Mucosa of descending colon (tissue), 3 donors: ENCODE results near the gene TUBB3. TPM values are rescaled to one million over a fixed set of nuclear protein-coding genes. Genes with fewer than 3 reads are reported as not detected.
A peak's percentile ranks its signal among the peaks of the same experiment; 100 is the strongest.

Source experiments
- ATAC-seq: fragments of 200-7000 bp; cut with Tn5 transposase; one replicate; pipeline ENCODE4 v1.9.1; 2020; ENCODE audit warnings: mild to moderate bottlenecking, moderate library complexity
- DNase-seq, 3 donors: peaks; one replicate each; pipeline ENCODE4 v3.0.0-alpha.2; 2020
- H3K36me3 ChIP-seq: fragments of 200-600 bp; one replicate; pipeline ENCODE4 v1.8.0; 2021; ENCODE audit warnings: low read depth, mild to moderate bottlenecking
- H3K4me1 ChIP-seq: fragments of 200-600 bp; one replicate; pipeline ENCODE4 v1.8.0; 2021; ENCODE audit warnings: low read depth, mild to moderate bottlenecking
- H3K4me3 ChIP-seq: fragments of 200-600 bp; one replicate; pipeline ENCODE4 v1.8.0; 2021; ENCODE audit warnings: mild to moderate bottlenecking
- H3K9me3 ChIP-seq: fragments of 200-600 bp; one replicate; pipeline ENCODE4 v1.8.0; 2021; ENCODE audit warnings: mild to moderate bottlenecking
- CTCF ChIP-seq: fragments of 200-600 bp; IDR thresholded peaks from one replicate; pipeline ENCODE4 v1.8.0; 2022; ENCODE audit warnings: antibody characterized with exemption, mild to moderate bottlenecking
- intact Hi-C, 2 donors: fragments of 100-400 bp; cut with DNase I in 1 of 2; cut with micrococcal nuclease in 1 of 2; formaldehyde crosslinking; loops; one replicate each; pipeline versions ENCODE4 v1.11.0 to v1.11.1; 2022; cut with DNase I, micrococcal nuclease
- total RNA-seq, 3 donors: library from RNA; stranded (reverse); fragmentation: NEBNext Ultra II Directional in 2 of 3; extraction: Animal tissue kit (Norgen Biotek cat#: 25700) in 2 of 3; gene quantifications; one replicate each; pipeline versions ENCODE4 v1.2.1 to v1.2.4, GENCODE V29; 2021 to 2023
- donor health status: DM: no; HTN: no; CAD: no; lungs with moderate emphysema.
- donor health status: DM: no; HTN: no; CAD: no.
- donor health status: DM: no; HTN: yes; CAD: no.

Gene TUBB3
- total RNA-seq, 3 donors from 2014 or later = 1.8 to 26.8 (median 7.5) TPM

GRCh38 chr16:89919535-89920406 lies 3.4 kb upstream of the TUBB3 start:
- TF ChIP-seq CTCF = no peak
- ATAC-seq (no peak), DNase-seq (peak in 2 of 3 donors; percentile 19 to 51)
- Histone ChIP-seq H3K4me1 (peaks cover 37% of the 10 kb centered on the region), H3K36me3 (no peaks in the 10 kb centered on the region), H3K4me3 (no peak overlapping the region), H3K9me3 (no peaks in the 10 kb centered on the region)
- intact Hi-C loops = no loop called here

GRCh38 chr16:89920723-89921122 lies 2.4 kb upstream of the TUBB3 start:
- no peak for ATAC-seq
- H3K4me1 ChIP-seq = peaks cover 40% of the 10 kb centered on the region
- H3K9me3 ChIP-seq = no peaks in the 10 kb centered on the region
- H3K4me3 ChIP-seq = no peak overlapping the region
- intact Hi-C loops = no loop called here
- peak in 1 of 3 donors; percentile 47 for DNase-seq
- TF ChIP-seq CTCF = no peak
- H3K36me3 ChIP-seq = no peaks in the 10 kb centered on the region

- DNase-seq (peak in 1 of 3 donors; percentile 48), ATAC-seq (no peak)
- peaks cover 44% of the 10 kb centered on the region for H3K4me1 ChIP-seq
- H3K36me3 ChIP-seq = no peaks in the 10 kb centered on the region
- no peaks in the 10 kb centered on the region for H3K9me3 ChIP-seq
- intact Hi-C loops = no loop called here
- TF ChIP-seq CTCF = no peak
- no peak overlapping the region for H3K4me3 ChIP-seq
These were observed 1.9 kb upstream of the TUBB3 start for GRCh38 chr16:89921131-89921701.

GRCh38 chr16:89921702-89922476 lies 1.3 kb upstream of the TUBB3 start:
- peaks cover 47% of the 10 kb centered on the region for H3K4me1 ChIP-seq
- intact Hi-C loops = no loop called here
- ATAC-seq = peak; percentile 19

More at GRCh38 chr16:89921702-89922476, 1.3 kb upstream of the TUBB3 start:
- TF ChIP-seq CTCF = no peak
- no peak overlapping the region for H3K4me3 ChIP-seq
- H3K9me3 ChIP-seq = no peaks in the 10 kb centered on the region
- DNase-seq = peak; percentile 41 to 86 (median 61)
- no peaks in the 10 kb centered on the region for H3K36me3 ChIP-seq
